ENCODE results near the gene MCF2L.

MCF2L gene

GRCh38 chr13:112996671-112997091 is 27.7 kb downstream of the MCF2L start:
- Histone ChIP-seq H3K27ac (ENCODE audit: low read depth in 2 of 2, low read length in 2 of 2) (peak overlapping the region; percentile 87 to 94), H3K4me3 (ENCODE audit: low read length in 2 of 2) (peak overlapping the region in 1 of 2 donors; percentile 41), H3K27me3 (ENCODE audit: control insufficient read depth in 2 of 2, insufficient read depth in 2 of 2, low read length in 2 of 2) (peaks cover 0 to 5% of the 10 kb centered on the region in 2 donors), H3K4me1 (ENCODE audit: control insufficient read depth in 2 of 2, insufficient read depth in 2 of 2, low read length in 2 of 2) (peaks cover 44 to 74% of the 10 kb centered on the region in 2 donors), H3K36me3 (ENCODE audit: control insufficient read depth in 2 of 2, insufficient read depth in 2 of 2, low read length in 2 of 2) (no peaks in the 10 kb centered on the region), H3K9me3 (ENCODE audit: control insufficient read depth in 2 of 2, low read length in 2 of 2) (no peaks in the 10 kb centered on the region), H3K9ac (ENCODE audit: low read depth in 1 of 2, low read length in 2 of 2) (peak overlapping the region; percentile 44 to 65)

GRCh38 chr13:112997188-112998130 is 28.4 kb downstream of the MCF2L start:
- Histone ChIP-seq H3K27me3 (ENCODE audit: control insufficient read depth in 2 of 2, insufficient read depth in 2 of 2, low read length in 2 of 2) (peaks cover 0 to 5% of the 10 kb centered on the region in 2 donors), H3K9me3 (ENCODE audit: control insufficient read depth in 2 of 2, low read length in 2 of 2) (no peaks in the 10 kb centered on the region), H3K9ac (ENCODE audit: low read depth in 1 of 2, low read length in 2 of 2) (peak overlapping the region; percentile 44 to 65), H3K4me1 (ENCODE audit: control insufficient read depth in 2 of 2, insufficient read depth in 2 of 2, low read length in 2 of 2) (peaks cover 45 to 72% of the 10 kb centered on the region in 2 donors), H3K4me3 (ENCODE audit: low read length in 2 of 2) (peak overlapping the region; percentile 41 to 48), H3K27ac (ENCODE audit: low read depth in 2 of 2, low read length in 2 of 2) (peak overlapping the region; percentile 87 to 94), H3K36me3 (ENCODE audit: control insufficient read depth in 2 of 2, insufficient read depth in 2 of 2, low read length in 2 of 2) (no peaks in the 10 kb centered on the region)

- H3K4me3 ChIP-seq (ENCODE audit: low read length in 2 of 2) = no peak overlapping the region
- H3K9me3 ChIP-seq (ENCODE audit: control insufficient read depth in 2 of 2, low read length in 2 of 2) = no peaks in the 10 kb centered on the region
- peaks cover 0 to 5% of the 10 kb centered on the region in 2 donors for H3K27me3 ChIP-seq (ENCODE audit: control insufficient read depth in 2 of 2, insufficient read depth in 2 of 2, low read length in 2 of 2)
- H3K9ac ChIP-seq (ENCODE audit: low read depth in 1 of 2, low read length in 2 of 2) = peak overlapping the region in 1 of 2 donors; percentile 51
- peaks cover 45 to 67% of the 10 kb centered on the region in 2 donors for H3K4me1 ChIP-seq (ENCODE audit: control insufficient read depth in 2 of 2, insufficient read depth in 2 of 2, low read length in 2 of 2)
- no peaks in the 10 kb centered on the region for H3K36me3 ChIP-seq (ENCODE audit: control insufficient read depth in 2 of 2, insufficient read depth in 2 of 2, low read length in 2 of 2)
- H3K27ac ChIP-seq (ENCODE audit: low read depth in 2 of 2, low read length in 2 of 2) = peak overlapping the region; percentile 87 to 94
Measured at GRCh38 chr13:112998521-112999280, 29.7 kb downstream of the MCF2L start.

- Histone ChIP-seq H3K9ac (ENCODE audit: low read depth in 1 of 2, low read length in 2 of 2) (no peak overlapping the region), H3K4me3 (ENCODE audit: low read length in 2 of 2) (no peak overlapping the region), H3K4me1 (ENCODE audit: control insufficient read depth in 2 of 2, insufficient read depth in 2 of 2, low read length in 2 of 2) (peaks cover 45 to 60% of the 10 kb centered on the region in 2 donors), H3K27ac (ENCODE audit: low read depth in 2 of 2, low read length in 2 of 2) (peak overlapping the region in 1 of 2 donors; percentile 87), H3K27me3 (ENCODE audit: control insufficient read depth in 2 of 2, insufficient read depth in 2 of 2, low read length in 2 of 2) (peaks cover 0 to 5% of the 10 kb centered on the region in 2 donors), H3K36me3 (ENCODE audit: control insufficient read depth in 2 of 2, insufficient read depth in 2 of 2, low read length in 2 of 2) (peaks cover under 1% of the 10 kb centered on the region in 2 donors), H3K9me3 (ENCODE audit: control insufficient read depth in 2 of 2, low read length in 2 of 2) (no peaks in the 10 kb centered on the region)
Measured at GRCh38 chr13:112999414-113000177, 30.6 kb downstream of the MCF2L start.

GRCh38 chr13:113000575-113000974 is 31.6 kb downstream of the MCF2L start:
- H3K4me3 ChIP-seq (ENCODE audit: low read length in 2 of 2) = no peak overlapping the region
- peaks cover 2 to 7% of the 10 kb centered on the region in 2 donors for H3K36me3 ChIP-seq (ENCODE audit: control insufficient read depth in 2 of 2, insufficient read depth in 2 of 2, low read length in 2 of 2)
- H3K27me3 ChIP-seq (ENCODE audit: control insufficient read depth in 2 of 2, insufficient read depth in 2 of 2, low read length in 2 of 2) = peaks cover 0 to 5% of the 10 kb centered on the region in 2 donors
- peaks cover 40 to 50% of the 10 kb centered on the region in 2 donors for H3K4me1 ChIP-seq (ENCODE audit: control insufficient read depth in 2 of 2, insufficient read depth in 2 of 2, low read length in 2 of 2)
- H3K9ac ChIP-seq (ENCODE audit: low read depth in 1 of 2, low read length in 2 of 2) = no peak overlapping the region
- H3K27ac ChIP-seq (ENCODE audit: low read depth in 2 of 2, low read length in 2 of 2) = no peak overlapping the region
- no peaks in the 10 kb centered on the region for H3K9me3 ChIP-seq (ENCODE audit: control insufficient read depth in 2 of 2, low read length in 2 of 2)

GRCh38 chr13:113001241-113002140 is 32.5 kb downstream of the MCF2L start:
- no peaks in the 10 kb centered on the region for H3K9me3 ChIP-seq (ENCODE audit: control insufficient read depth in 2 of 2, low read length in 2 of 2)
- H3K4me3 ChIP-seq (ENCODE audit: low read length in 2 of 2) = peak overlapping the region; percentile 34 to 41
- peak overlapping the region; percentile 25 to 38 for H3K27ac ChIP-seq (ENCODE audit: low read depth in 2 of 2, low read length in 2 of 2)
- peaks cover 0 to 5% of the 10 kb centered on the region in 2 donors for H3K27me3 ChIP-seq (ENCODE audit: control insufficient read depth in 2 of 2, insufficient read depth in 2 of 2, low read length in 2 of 2)
- H3K4me1 ChIP-seq (ENCODE audit: control insufficient read depth in 2 of 2, insufficient read depth in 2 of 2, low read length in 2 of 2) = peaks cover 31 to 41% of the 10 kb centered on the region in 2 donors
- H3K36me3 ChIP-seq (ENCODE audit: control insufficient read depth in 2 of 2, insufficient read depth in 2 of 2, low read length in 2 of 2) = peaks cover 2 to 7% of the 10 kb centered on the region in 2 donors
- peak overlapping the region in 1 of 2 donors; percentile 16 for H3K9ac ChIP-seq (ENCODE audit: low read depth in 1 of 2, low read length in 2 of 2)

- no peak overlapping the region for H3K4me3 ChIP-seq (ENCODE audit: low read length in 2 of 2)
- H3K36me3 ChIP-seq (ENCODE audit: control insufficient read depth in 2 of 2, insufficient read depth in 2 of 2, low read length in 2 of 2) = peaks cover 2 to 7% of the 10 kb centered on the region in 2 donors
- H3K27ac ChIP-seq (ENCODE audit: low read depth in 2 of 2, low read length in 2 of 2) = peak overlapping the region; percentile 16 to 25
- peaks cover 23 to 33% of the 10 kb centered on the region in 2 donors for H3K4me1 ChIP-seq (ENCODE audit: control insufficient read depth in 2 of 2, insufficient read depth in 2 of 2, low read length in 2 of 2)
- peaks cover 0 to 5% of the 10 kb centered on the region in 2 donors for H3K27me3 ChIP-seq (ENCODE audit: control insufficient read depth in 2 of 2, insufficient read depth in 2 of 2, low read length in 2 of 2)
- H3K9ac ChIP-seq (ENCODE audit: low read depth in 1 of 2, low read length in 2 of 2) = peak overlapping the region in 1 of 2 donors; percentile 16
- no peaks in the 10 kb centered on the region for H3K9me3 ChIP-seq (ENCODE audit: control insufficient read depth in 2 of 2, low read length in 2 of 2)
Measured at GRCh38 chr13:113002206-113002912, 33.3 kb downstream of the MCF2L start.

- no peak overlapping the region for H3K4me3 ChIP-seq (ENCODE audit: low read length in 2 of 2)
- H3K27ac ChIP-seq (ENCODE audit: low read depth in 2 of 2, low read length in 2 of 2) = no peak overlapping the region
- H3K4me1 ChIP-seq (ENCODE audit: control insufficient read depth in 2 of 2, insufficient read depth in 2 of 2, low read length in 2 of 2) = peaks cover 18 to 27% of the 10 kb centered on the region in 2 donors
- no peaks in the 10 kb centered on the region for H3K9me3 ChIP-seq (ENCODE audit: control insufficient read depth in 2 of 2, low read length in 2 of 2)
- peaks cover 2 to 7% of the 10 kb centered on the region in 2 donors for H3K36me3 ChIP-seq (ENCODE audit: control insufficient read depth in 2 of 2, insufficient read depth in 2 of 2, low read length in 2 of 2)
- H3K27me3 ChIP-seq (ENCODE audit: control insufficient read depth in 2 of 2, insufficient read depth in 2 of 2, low read length in 2 of 2) = peaks cover 0 to 5% of the 10 kb centered on the region in 2 donors
- no peak overlapping the region for H3K9ac ChIP-seq (ENCODE audit: low read depth in 1 of 2, low read length in 2 of 2)
Measured at GRCh38 chr13:113002913-113003290, 33.9 kb downstream of the MCF2L start.

All from mucosa of rectum (tissue), 2 donors.